ENCODE results near the gene RAB9B. TPM values are rescaled to one million over a fixed set of nuclear protein-coding genes. Genes with fewer than 3 reads are reported as not detected.
A peak's percentile ranks its signal among the peaks of the same experiment; 100 is the strongest.

Gene RAB9B
- total RNA-seq, 1 donor, result 0.86 TPM

DNA sequence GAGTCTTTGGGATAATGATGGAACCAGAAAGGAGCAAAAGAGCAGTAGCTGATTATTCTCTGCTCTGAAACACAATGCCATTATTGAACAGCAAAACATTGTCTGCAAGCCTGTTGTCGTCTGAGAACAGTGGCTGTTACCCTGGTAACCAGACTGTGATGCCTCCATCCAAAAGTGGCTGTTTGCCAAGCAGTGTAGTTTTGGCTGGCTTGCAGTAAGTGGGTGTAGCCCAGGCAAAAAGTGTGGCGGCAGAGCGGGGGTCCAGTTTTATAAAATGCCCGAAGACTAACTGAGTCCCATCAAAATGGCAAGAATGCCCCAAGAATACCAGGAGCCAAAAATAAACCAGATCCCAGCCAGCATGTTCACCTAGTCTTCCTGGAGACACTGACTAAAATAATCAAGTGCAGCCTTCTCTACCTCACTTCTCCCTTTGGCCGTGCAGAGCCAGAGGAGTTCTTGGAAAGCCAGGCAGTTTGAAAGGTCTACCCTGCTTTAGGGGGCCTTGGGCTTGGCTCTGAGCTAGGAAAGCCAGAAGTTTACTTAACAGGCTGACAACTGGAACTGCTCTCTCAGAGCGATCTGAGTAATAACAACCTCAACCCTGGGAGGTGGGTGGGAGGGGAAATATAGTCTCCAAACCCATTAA, 52.8 kb downstream of the RAB9B start:
- DNase-seq (ENCODE audit: low read depth), result no peak
- no peak overlapping the region for H3K4me3 ChIP-seq (ENCODE audit: low read depth, low read length)
- TF ChIP-seq CTCF (IDR thresholded peaks at IDR 0.05; ENCODE audit: insufficient read depth, low read depth, low read length), result no peak

GRCh38 chrX:103776546-103776945, 55.5 kb downstream of the RAB9B start, which contains the start of gene PLP1:
PLP1 (plus strand) TSS chrX:103776840; CDS start chrX:103776996, 156 bp downstream.
- TF ChIP-seq CTCF (IDR thresholded peaks at IDR 0.05; ENCODE audit: insufficient read depth, low read depth, low read length), result no peak
- no peak for DNase-seq (ENCODE audit: low read depth)

DNA sequence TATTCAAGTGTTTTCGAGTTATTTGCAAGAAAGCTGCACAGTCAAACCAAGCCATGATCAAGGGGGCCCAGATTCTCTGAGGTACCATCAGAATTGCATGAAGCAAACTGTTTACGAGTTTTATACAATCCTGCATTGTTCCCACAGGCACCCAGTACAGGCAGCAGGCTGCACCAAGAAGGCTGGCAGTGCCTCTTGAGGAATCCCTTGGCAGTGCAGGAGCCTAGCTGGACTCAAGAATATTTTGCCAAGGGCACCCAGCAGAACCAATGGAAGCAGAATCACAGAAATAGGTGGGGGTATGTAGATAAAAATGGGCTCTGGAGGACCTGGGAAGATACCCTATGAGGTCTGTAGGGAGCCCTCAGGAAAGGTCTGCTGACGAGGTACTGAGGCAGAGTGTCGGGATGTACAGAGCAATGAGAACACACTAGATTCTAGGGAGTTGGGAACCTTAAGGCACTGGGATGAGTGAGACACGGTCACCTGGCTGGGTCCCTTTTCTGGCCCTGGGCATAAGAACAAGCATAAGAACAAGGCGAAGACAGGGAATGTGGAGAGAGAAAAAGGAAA, 57.9 kb downstream of the RAB9B start:
- no peak overlapping the region for H3K4me3 ChIP-seq (ENCODE audit: low read depth, low read length)
- DNase-seq (ENCODE audit: low read depth), result peak; percentile 17
- peak; percentile 32 for TF ChIP-seq CTCF (IDR thresholded peaks at IDR 0.05; ENCODE audit: insufficient read depth, low read depth, low read length)

More at GRCh38 chrX:103776546-103776945, 55.5 kb downstream of the RAB9B start, which contains the start of gene PLP1:
- H3K4me3 ChIP-seq (ENCODE audit: low read depth, low read length), result no peak within 1 kb of the TSS

DNA sequence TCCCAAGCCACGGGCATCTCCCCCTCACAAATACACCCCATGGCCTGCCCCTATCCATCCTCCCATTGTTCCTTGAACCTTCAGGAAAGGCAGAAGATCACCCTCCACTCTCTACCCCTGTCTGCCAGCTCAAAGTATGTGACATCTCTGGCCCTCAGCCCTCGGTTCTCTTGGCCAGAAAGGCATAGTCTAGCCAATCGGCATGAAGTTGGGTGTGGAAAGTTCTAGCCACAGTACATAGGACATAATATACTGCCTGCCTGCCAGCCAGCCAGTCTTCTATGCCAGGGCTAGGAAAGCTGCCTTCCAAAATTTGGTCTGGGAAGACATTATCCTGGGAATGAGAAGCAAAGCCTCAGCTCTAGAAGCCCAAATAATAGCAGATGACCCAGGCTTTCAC, 58.6 kb downstream of the RAB9B start:
- no peak for TF ChIP-seq CTCF (IDR thresholded peaks at IDR 0.05; ENCODE audit: insufficient read depth, low read depth, low read length)
- no peak overlapping the region for H3K4me3 ChIP-seq (ENCODE audit: low read depth, low read length)
- no peak for DNase-seq (ENCODE audit: low read depth)

Small RNA genes within 50 kb of the gene (small RNA-seq; reads per million reads assigned to genes)
- not detected for gene RNA5SP511

Other genes with a start within 250 kb of the RAB9B start
- gene TCEAL4, start 246.7 kb downstream of the RAB9B start, total RNA-seq, result 41.6 and 45.3 TPM in 2 replicates
- gene TCEAL3, start 224.3 kb downstream of the RAB9B start, total RNA-seq, result 10.6 and 19.4 TPM in 2 replicates
- 30.9 and 44.5 TPM in 2 replicates for gene TCEAL1, start 203.3 kb downstream of the RAB9B start, total RNA-seq
- gene MORF4L2, start 145.6 kb downstream of the RAB9B start, total RNA-seq, result 933 and 1,365 TPM in 2 replicates
- gene TMEM31, start 121.3 kb downstream of the RAB9B start, total RNA-seq, result 0.32 TPM in 1 of 2 replicates, not detected in the other
- gene PLP1, start 55.4 kb downstream of the RAB9B start, total RNA-seq, result under 0.01 TPM in 2 replicates
- gene TMSB15B, start 130.4 kb upstream of the RAB9B start, total RNA-seq, result 3.5 and 6.5 TPM in 2 replicates
- not detected in 2 replicates for gene H2BW1, start 181.5 kb upstream of the RAB9B start, total RNA-seq
- not detected in 2 replicates for gene H2BW2, start 207.7 kb upstream of the RAB9B start, total RNA-seq
- gene TMSB15C, start 244.0 kb upstream of the RAB9B start, total RNA-seq, result 3.9 and 5.2 TPM in 2 replicates